SU-DHL-6 (cell line): ENCODE measurements around the gene TSPAN18.

ENCODE experiments used
- EZH2phosphoT487 ChIP-seq: fragments of 200-600 bp; sonication (generic), shearing (Covaris generic); conservative IDR thresholded peaks from 2 replicates; pipeline ENCODE4 v1.6.1; 2018; ENCODE audit warnings: mild to moderate bottlenecking, antibody characterized with exemption, low read length, moderate library complexity, mixed read lengths
- TF ChIP-seq, protein P1 (sequence below): fragments of 200-600 bp; sonication (generic); IDR thresholded peaks from one replicate; pipeline ENCODE4 v1.5.1; 2017; ENCODE audit warnings: antibody characterized with exemption, mild to moderate bottlenecking, low read length, moderate library complexity; ENCODE audit not compliant: insufficient read depth, poor library complexity, severe bottlenecking

GRCh38 chr11:44729713-44730112 lies 3.0 kb downstream of the TSPAN18 start:
- TF ChIP-seq, protein P1, sequence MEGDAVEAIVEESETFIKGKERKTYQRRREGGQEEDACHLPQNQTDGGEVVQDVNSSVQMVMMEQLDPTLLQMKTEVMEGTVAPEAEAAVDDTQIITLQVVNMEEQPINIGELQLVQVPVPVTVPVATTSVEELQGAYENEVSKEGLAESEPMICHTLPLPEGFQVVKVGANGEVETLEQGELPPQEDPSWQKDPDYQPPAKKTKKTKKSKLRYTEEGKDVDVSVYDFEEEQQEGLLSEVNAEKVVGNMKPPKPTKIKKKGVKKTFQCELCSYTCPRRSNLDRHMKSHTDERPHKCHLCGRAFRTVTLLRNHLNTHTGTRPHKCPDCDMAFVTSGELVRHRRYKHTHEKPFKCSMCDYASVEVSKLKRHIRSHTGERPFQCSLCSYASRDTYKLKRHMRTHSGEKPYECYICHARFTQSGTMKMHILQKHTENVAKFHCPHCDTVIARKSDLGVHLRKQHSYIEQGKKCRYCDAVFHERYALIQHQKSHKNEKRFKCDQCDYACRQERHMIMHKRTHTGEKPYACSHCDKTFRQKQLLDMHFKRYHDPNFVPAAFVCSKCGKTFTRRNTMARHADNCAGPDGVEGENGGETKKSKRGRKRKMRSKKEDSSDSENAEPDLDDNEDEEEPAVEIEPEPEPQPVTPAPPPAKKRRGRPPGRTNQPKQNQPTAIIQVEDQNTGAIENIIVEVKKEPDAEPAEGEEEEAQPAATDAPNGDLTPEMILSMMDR, result no peak
- TF ChIP-seq EZH2phosphoT487, result no peak
